Middle frontal gyrus (tissue), 1 donor: ENCODE measurements around the gene MGME1.
"Not testable (repeated sequence)": the region's sequence is repeated elsewhere in the genome, so short reads cannot be mapped to it uniquely, and the experiment has no call there.

Experiments used
- DNase-seq: peaks from one replicate; pipeline ENCODE4 v3.0.0-alpha.2; 2015; ENCODE audit warnings: low spot score; ENCODE audit errors: extremely low spot score

MGME1 gene

DNA sequence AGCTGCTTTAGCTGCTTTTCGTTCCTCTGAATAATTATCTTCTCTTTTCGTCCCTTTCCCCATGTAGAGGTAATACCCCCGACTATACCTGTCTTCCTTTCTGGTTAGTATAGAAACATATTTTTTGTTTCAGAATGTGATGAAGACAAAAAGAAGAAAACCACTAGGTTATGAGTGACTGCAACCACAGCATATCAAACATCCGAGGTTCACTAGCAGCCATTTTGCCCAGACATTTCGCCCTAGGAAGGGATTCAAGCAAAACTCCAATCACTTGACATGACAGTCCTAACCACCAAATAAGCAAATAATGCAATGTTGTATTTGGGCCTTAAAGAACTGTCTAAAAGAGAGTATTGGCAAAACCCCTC lies 9.6 kb upstream of the MGME1 start:
- no peak for DNase-seq

DNA sequence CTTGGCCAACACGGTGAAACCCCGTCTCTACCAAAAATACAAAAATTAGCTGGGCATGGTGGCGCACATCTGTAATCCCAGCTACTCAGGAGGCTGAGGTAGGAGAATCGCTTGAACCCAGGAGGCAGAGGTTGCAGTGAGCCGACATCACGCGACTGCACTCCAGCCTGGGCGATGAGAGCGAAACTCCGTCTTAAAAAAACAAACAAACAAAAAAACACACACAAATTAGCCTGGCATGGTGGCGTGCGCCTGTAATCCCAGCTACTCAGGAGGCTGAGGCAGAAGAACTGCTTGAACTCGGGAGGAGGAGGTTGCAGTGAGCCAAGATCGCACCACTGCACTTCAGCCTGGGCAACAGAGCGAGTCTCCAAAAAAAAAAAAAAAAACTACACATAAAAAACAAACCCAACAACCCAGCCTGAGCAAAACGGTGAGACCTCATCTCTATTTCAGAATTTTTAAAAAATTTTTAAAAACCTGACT lies 8.4 kb upstream of the MGME1 start:
- not testable (repeated sequence) for DNase-seq

DNA sequence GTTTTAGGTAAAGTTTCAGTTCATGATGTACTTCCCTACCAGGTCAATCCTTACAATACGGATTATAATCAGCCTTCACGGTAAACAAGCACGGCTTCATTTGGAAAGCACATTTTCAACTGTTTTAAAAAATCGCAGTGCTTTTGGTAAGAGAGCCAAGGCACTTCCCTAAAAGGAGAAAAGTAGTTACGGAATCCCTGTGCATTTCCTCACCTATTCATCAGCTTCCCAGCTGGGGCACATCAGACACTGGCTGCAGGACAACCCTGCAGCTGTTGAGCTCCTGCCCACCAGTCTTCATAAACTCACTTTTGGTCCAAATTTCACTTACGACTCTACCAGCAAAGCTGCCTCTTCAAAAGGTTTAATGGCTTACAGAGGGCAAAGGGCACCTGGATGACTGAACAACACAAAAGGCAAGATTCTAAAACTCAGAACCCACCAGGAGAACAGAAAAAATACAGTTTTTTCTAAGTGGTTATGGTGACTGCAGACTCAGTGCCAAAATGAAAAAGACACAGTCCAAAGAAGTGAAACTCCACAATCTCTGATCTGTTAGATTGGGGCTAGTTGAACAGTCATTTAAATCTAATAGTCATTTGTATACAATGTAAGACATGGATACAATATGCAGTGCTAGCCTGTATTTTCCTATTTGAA lies 7.8 kb upstream of the MGME1 start:
- DNase-seq: no peak

DNA sequence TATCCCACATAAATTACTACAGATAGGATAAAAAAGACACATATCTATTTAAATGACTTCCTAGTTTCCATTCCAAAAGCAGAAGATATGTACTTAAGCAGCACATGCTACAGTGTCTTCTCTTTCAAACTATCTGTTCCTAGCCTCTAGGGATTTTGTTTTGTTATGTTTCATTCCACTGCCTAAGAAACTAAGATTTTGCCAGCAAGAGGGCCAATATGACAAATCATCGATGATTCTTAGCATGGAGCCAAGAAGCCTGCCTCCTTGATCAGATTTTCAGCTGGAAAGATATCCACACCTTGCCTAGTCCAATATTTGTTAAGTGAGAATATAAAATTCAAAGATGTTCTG lies 7.3 kb upstream of the MGME1 start:
- DNase-seq: no peak

DNA sequence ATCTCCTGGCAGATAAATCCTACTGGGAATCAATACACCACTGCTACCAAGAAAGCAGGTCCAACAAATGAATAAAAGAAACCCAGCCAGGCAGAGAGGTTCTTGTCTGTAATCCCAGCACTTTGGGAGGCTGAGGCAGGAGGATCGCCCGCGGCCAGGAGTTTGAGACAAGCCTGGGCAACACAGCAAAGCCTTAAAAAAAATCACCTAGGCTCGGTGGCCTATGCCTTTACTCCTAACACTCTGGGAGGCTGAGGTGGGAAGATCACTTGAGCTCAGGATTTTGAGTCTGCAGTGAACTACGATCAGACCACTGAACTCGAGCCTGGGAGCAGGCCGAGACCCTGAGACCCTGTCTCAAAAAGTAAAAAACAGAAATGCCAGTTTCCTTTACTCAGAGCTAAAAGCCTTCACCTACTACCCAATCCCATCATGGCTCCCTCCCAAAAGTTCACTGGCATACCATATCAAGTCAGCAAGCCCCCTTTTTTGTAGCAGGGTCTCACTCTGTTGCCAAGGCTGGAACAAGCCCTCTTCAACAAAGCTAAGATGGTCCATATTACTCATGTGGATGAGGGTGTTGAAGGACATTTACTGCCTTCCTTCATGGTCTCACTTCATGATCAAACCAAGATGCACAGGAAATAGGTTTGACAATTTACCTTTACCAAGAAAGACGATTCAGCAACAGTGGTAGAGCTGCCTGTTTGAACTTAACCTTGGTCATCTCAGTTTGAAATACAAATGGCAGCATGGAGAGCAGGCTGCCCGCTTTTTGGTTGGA lies 5.5 kb upstream of the MGME1 start:
- DNase-seq: no peak

DNA sequence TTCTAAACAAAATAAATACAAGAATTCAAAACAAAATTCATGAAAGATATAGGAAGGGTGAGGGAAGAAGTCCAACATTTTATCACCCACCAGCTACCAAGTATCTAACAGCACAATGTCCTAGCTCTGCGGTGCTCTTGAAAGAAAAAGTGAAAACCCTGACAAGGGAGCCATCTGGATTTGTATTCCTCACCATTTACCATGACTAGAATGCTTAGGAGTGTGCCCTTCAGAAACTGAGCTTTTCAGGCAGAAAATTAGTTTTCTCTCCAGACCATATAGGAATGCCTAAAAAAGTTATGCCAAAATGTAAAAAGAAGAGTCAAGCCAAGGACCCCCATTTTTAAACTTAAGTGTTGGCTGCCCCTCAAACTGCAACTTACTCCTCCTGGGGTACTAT lies 4.7 kb upstream of the MGME1 start:
- no peak for DNase-seq

DNA sequence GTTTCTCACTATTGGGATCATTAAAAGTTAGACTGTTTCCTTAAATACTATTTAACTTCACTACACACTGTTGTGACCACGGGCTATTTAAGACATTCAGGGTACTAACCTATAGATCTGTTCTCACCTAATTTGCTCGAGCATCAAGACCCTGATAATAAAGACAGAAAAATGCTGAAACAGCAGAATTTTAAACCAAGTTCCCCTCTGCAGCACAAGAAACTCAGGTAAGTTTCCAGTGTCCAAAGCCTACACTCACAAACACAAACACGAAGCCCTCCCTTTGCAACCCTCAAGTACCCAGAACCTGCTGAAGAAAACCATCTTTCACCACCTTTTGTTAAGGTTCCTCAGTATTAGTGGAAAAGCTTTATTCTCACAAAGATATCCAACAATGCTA lies 4.2 kb upstream of the MGME1 start:
- no peak for DNase-seq

DNA sequence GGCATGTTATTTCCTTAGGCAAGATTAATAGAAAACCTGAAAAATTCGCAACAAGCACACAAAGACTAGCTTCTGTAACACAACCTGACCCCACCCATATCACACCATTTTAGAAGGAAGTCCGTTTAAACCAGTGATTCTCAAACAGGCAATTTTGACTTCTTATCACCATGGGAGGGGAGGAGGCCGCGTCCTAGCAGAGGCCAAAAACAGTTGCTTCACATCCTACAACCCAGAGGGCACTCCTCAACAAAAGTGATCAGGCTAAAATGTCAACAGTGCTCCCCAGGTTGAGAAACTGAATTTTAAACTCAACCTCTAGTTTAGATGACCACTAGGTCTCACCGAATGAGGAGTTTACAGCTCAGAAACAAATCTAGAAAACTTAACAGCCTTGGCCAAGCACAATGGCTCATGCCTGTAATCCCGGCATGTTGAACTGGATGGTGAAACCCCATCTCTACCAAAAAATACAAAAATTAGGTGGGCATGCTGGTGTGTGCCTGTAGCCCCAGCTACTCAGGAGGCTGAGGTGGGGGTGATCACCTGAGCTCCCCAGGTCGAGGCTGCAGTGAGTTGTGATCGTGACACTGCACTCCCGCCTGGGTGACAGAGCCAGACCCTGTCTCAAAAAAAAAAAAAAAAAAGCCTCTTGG lies 3.6 kb upstream of the MGME1 start:
- no peak for DNase-seq

DNA sequence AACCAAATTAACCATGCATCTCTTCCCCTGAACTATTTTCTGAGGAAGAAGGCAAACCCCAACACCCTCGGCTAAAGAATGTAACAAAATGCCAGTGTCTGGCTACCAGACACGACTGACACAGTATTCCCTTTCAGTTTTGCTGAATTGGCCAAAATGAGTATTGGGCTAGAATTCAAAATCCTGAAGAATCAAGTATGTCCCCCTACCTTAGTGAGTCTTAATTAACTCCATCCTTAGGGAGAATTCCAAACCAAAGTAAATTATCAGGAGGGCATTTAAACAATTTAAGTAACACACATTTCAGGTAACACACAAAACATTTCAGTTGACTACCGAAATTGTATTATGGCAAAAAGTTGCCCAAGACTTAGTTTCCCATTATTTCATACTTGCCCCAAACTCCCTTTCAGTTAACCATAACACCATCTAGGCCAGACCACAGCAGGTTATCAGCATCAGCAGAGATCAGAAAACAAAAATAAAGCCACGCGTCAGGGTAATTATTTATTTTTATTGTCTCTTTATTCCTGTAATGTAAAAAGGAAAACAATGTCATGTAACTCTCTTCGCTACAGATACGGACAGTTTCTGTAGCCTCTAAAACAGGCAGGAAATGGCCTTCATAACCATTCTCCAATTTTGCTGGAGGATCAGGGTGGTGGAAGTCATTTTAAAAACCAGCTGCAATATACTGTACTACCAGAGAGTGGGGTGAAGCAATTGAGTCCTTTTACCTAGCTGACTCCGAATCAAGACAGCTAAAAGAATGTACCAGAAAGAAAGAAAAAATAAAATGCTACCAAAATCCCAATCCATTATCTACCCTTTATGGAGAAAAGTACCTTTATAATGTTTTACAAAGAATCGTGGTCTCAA lies 2.1 kb upstream of the MGME1 start:
- no peak for DNase-seq

DNA sequence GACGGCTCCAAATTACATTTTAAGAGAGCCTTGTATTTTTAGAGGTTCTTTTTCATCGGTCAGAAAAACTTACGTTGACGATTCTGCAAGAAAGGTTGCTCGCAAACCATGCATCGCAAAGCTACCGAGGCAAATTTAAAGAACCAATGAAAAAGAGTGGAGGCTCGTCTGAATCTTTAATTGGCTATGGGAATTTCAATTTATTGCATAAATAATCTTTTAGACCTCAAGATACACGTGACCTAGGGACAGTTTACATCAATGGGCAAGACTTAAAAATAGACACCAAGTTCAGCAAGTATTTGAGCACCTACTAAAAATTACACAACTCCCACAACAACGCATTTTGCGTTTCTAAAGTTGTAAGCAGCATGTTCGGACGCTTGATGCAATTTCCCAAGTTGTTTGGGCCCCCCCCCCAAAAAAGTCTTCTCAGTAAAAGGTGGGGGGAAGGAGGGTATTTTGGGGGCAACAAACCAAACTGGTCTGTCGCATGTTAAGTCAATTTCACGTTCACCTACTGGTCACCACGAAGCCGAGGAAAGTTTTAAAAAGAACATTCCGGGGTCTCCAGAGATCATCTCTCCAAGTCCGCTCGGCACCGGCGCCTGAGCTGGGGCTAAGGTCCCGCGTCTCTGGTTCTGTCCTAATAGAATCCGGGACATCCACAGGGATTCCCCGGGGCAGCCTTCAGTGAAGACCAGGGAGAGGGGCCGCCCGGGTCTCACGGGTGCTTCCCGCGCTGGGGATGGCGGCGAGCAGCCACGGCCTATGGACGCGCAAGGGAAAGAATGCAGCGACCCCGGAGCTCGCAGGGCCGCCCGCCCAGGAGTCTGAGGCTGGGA lies 1.1 kb upstream of the MGME1 start:
- DNase-seq: no peak

DNA sequence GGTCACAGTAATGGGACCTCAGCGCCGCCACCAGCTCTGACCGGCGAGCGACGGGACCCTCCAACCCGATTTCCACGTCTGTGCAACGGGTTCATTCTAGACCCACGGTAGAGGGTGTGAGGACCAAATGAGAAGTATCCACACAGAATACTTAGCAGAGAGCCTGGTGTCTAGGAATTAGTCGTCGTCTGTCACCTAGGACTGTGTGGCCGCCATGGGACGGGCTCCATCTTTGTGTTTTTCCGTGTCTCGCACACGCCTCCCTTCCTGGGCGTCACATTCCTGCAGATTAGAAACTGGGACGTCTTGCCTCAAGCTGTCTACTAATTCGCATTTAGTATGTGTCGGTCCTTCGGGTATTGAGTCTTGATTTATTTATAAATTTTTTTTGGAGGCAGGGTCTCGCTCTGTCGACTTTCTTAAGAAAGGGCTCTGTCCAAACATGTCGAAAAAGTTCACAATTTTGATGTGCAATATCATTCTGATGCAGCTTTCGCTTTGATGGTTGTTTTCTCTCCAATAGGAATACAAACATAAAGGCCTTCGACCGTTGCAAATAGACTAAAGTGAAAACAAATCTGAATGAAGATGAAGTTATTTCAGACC lies 563 bp downstream of the MGME1 start:
- no peak for DNase-seq

DNA sequence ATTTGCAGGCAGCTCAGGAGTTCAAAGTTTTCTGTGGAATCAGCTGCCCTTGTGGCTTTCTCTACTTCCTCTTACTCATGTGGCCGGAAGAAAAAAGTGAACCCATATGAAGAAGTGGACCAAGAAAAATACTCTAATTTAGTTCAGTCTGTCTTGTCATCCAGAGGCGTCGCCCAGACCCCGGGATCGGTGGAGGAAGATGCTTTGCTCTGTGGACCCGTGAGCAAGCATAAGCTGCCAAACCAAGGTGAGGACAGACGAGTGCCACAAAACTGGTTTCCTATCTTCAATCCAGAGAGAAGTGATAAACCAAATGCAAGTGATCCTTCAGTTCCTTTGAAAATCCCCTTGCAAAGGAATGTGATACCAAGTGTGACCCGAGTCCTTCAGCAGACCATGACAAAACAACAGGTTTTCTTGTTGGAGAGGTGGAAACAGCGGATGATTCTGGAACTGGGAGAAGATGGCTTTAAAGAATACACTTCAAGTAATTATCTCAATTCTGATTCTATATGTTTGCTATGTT lies 1.1 kb downstream of the MGME1 start:
- no peak for DNase-seq

DNA sequence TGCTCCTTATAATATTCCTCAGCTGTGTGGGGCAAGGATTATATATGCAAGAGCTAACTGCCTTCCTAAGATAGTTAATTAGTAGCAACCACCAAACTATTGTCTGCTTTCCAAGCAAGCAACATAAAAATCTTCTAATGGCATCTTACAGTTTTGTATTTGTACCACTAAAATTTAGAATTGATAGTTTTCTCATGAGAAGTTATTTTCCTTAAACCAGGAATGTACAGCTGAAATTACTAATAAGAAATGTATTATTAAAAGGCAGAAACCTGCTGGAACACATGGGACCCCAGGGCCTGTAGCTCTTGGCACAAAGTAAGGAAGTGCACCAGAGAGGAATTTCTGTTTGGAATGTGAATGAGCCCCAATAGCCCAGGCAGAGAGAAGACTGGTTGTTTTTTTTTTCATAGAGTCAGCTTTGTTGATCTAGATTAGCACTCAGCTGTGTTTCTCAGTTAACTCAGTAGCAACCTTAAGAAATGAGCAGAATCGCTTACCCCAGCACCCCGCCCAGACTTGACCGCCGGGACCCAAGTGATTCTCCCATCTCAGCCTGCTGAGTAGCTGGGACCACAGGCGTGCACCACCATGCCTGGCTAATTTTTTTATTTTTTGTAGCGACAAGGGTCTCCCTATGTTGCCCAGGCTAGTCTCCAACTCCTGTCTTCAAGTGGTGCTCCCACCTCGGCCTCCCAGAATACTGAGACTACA lies 2.6 kb downstream of the MGME1 start:
- DNase-seq: no peak

DNA sequence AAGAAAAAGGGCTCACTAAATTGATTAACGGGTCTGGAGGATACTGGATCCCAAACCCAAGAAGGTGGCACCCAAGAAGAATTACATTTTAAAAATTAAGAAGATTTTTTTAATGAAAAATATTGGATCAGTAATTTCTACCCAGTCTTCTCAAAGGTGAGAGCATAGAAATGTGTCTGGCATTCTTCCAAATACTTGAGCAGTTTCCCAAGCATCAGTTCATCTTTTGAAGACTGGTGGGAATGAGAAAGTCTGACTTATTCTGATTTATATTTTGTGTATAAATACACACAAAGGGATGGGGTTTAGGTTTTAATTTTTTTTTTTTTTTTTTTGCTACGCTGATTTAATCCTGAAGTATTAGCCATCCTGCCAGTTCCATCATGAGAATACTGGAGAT lies 3.3 kb downstream of the MGME1 start:
- no peak for DNase-seq

DNA sequence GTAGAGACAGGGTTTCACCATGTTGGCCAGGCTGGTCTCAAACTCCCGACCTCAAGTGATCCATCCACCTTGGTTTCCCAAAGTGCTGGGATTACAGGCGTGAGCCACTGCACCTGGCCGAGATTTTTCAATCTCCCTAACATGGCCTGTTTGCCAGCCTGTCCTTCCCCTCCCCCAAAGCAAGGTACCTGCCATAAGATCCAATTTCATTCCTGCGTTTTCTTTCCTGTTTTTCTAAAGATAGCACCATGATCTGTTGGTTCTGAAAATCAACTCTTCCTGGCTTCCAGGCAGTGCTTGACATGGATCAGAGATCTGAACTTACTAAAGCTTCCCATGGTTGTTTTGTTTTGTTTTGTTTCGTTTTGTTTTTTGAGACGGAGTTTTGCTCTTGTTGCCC lies 7.5 kb downstream of the MGME1 start:
- DNase-seq: no peak

DNA sequence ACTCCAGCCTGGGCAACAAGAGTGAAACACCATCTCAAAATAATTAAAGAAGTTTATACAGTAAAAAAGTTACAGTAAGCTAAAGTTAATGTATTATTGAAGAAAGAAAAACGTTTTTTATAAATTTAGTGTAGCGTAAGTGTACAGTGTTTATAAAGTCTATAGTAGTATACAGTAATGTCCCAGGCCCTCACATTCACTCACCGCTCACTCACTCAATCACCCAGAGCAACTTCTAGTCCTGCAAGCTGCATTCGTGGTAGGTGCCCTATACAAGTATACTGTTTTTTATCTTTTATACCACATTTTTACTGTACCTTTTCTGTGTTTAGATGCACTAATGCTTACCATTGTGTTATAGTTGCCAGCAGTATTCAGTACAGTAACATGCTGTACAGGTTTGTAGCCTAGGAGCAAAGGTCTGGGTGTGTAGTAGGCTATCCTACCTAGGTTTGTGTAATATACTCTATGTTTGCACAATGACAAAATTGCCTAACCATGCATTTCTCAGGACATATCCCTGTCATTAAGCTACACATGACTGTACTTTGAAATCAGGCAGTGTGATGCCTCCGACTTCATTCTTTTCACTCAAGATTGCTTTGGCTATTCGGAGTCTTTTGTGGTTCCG lies 16.7 kb downstream of the MGME1 start:
- no peak for DNase-seq

DNA sequence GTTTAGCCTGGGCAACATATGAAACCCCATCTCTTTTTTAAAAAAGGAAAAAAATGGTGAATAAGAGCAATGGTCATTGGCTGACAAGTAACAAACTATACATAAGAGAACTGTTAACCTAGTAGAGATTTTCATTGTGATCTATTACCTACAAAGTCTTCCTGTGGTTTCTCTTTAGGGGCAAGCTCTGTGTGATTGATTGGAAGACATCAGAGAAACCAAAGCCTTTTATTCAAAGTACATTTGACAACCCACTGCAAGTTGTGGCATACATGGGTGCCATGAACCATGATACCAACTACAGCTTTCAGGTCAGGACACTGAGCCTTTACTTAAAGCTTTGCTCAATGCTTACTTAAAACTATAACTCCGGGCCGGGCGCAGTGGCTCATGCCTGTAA lies 19.2 kb downstream of the MGME1 start:
- no peak for DNase-seq

DNA sequence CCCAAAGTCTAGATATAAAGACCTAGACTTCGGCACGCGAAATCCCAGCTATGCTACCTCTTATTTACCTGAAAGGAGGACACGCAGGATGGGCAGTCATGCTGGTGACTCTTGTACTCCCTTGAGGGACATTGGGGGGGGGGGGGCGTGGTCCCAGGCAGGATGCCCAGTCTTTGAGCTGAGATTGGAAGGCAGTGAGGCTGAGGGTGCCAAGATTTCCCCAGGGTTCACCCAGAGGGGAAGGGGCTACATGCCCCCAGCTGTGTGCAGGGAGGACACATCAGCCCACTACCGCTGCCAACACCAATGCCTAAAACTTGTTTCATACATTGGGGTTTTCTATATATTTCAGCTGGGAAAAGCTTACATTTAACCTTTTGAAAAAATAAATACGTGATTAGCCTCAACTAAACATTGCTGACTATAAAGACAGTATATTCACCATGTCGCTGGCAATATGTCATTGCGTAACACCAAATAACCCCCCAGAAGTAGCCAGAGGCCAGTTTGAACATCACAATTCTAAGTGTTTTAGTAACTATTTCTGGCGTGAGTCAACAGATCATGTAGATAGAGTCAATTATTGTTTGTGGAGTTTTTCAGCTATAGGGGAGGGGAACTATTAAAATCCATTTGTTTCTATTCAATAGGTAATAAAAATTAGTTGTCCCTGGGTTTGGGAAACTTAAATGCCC lies 21.6 kb downstream of the MGME1 start:
- no peak for DNase-seq
